Suppressor macrophage treated with lipopolysaccharide for 4 hours (primary cell): Measurements from ENCODE around the gene EGFLAM.

Experiments used
- DNase-seq: peaks from one replicate; pipeline ENCODE4 v3.0.0-alpha.2; 2020

EGFLAM gene

GRCh38 chr5:38452201-38452600, 193.8 kb downstream of the EGFLAM start:
- no peak for DNase-seq

GRCh38 chr5:38453506-38453905, 195.1 kb downstream of the EGFLAM start:
- peak; percentile 81 for DNase-seq

GRCh38 chr5:38453921-38454320, 195.6 kb downstream of the EGFLAM start:
- no peak for DNase-seq

GRCh38 chr5:38455796-38456330, 197.5 kb downstream of the EGFLAM start:
- DNase-seq = no peak

- DNase-seq = no peak
Observed at GRCh38 chr5:38456657-38457399, 198.5 kb downstream of the EGFLAM start.

GRCh38 chr5:38458174-38458573, 199.8 kb downstream of the EGFLAM start:
- no peak for DNase-seq

- DNase-seq = no peak
Observed at GRCh38 chr5:38462976-38463633, 204.7 kb downstream of the EGFLAM start.

- no peak for DNase-seq
Observed at GRCh38 chr5:38463634-38464521, 205.5 kb downstream of the EGFLAM start.

- DNase-seq = no peak
Observed at GRCh38 chr5:38465061-38465460, 206.7 kb downstream of the EGFLAM start.

GRCh38 chr5:38465702-38466423, 207.5 kb downstream of the EGFLAM start:
- no peak for DNase-seq

GRCh38 chr5:38466424-38467189, 208.2 kb downstream of the EGFLAM start:
- DNase-seq = no peak

- no peak for DNase-seq
Observed at GRCh38 chr5:38467353-38468040, 209.1 kb downstream of the EGFLAM start.

- DNase-seq = no peak
Observed at GRCh38 chr5:38468202-38468673, 209.9 kb downstream of the EGFLAM start.

- DNase-seq = no peak
Observed at GRCh38 chr5:38468978-38469706, 210.8 kb downstream of the EGFLAM start.

GRCh38 chr5:38469707-38470267, 211.4 kb downstream of the EGFLAM start:
- DNase-seq = no peak

GRCh38 chr5:38471709-38472108, 213.3 kb downstream of the EGFLAM start:
- DNase-seq = no peak

- DNase-seq = no peak
Observed at GRCh38 chr5:38472541-38472940, 214.2 kb downstream of the EGFLAM start.

GRCh38 chr5:38473008-38473407, 214.6 kb downstream of the EGFLAM start:
- DNase-seq = no peak

- no peak for DNase-seq
Observed at GRCh38 chr5:38478166-38478565, 219.8 kb downstream of the EGFLAM start.

GRCh38 chr5:38478878-38479277, 220.5 kb downstream of the EGFLAM start:
- DNase-seq = no peak
